PC-9 (cell line): ENCODE measurements around the gene SLC38A1.

Source experiments
- EZH2 ChIP-seq: fragments of 200-600 bp; sonication (generic); IDR thresholded peaks from 2 replicates; pipeline ENCODE4 v1.8.0; 2017; ENCODE audit warnings: antibody characterized with exemption, low read depth
- TF ChIP-seq, protein P1 (sequence below): fragments of 200-600 bp; sonication (generic); conservative IDR thresholded peaks from 2 replicates; pipeline ENCODE4 v1.6.1; 2017; ENCODE audit warnings: mixed run types, antibody characterized with exemption, mild to moderate bottlenecking, moderate library complexity

DNA sequence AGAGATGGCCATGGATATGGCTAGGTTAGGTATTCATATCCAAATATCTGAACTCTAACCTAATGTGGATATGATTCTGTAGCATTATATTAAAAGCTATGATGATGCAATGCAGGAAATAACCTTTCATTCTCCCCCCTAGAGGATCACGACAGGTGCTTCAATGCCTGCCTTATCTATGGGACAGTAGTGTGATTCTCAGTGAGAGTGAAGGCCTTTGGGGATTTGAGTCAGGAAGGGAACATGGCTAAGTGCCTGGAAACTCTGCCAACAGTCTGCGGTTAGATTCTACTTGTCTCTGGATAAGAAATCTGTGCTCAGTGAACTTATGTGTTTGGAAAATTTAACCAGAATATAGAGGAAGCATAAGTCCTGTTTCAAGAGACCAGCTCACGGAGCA, 81.8 kb downstream of the SLC38A1 start:
- no peak for TF ChIP-seq EZH2
- TF ChIP-seq, protein P1, sequence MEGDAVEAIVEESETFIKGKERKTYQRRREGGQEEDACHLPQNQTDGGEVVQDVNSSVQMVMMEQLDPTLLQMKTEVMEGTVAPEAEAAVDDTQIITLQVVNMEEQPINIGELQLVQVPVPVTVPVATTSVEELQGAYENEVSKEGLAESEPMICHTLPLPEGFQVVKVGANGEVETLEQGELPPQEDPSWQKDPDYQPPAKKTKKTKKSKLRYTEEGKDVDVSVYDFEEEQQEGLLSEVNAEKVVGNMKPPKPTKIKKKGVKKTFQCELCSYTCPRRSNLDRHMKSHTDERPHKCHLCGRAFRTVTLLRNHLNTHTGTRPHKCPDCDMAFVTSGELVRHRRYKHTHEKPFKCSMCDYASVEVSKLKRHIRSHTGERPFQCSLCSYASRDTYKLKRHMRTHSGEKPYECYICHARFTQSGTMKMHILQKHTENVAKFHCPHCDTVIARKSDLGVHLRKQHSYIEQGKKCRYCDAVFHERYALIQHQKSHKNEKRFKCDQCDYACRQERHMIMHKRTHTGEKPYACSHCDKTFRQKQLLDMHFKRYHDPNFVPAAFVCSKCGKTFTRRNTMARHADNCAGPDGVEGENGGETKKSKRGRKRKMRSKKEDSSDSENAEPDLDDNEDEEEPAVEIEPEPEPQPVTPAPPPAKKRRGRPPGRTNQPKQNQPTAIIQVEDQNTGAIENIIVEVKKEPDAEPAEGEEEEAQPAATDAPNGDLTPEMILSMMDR = no peak
